ENCODE measurements around the gene POLR2E. TPM values are rescaled to one million over a fixed set of nuclear protein-coding genes. Genes with fewer than 3 reads are reported as not detected.

Gene POLR2E
- total and polyA plus RNA-seq, 2 of the 8 experiments (the other 6 are each of a cell fraction or from before 2014, with no cell fraction given) = 281 to 381 TPM

GRCh38 chr19:1136621-1137317 is 41.6 kb upstream of the POLR2E start (continued):
- TF ChIP-seq CBX5 (IDR thresholded peaks at IDR 0.05; ENCODE audit: low read depth, low read length) = no peak
- no peak for TF ChIP-seq CHD1 (IDR thresholded peaks at IDR 0.05; ENCODE audit: low read depth, low read length)
